ENCODE results near the gene CYP2R1.

- no peak for TF ChIP-seq CTCF (IDR thresholded peaks at IDR 0.05)
- TF ChIP-seq POLR2AphosphoS5 (IDR thresholded peaks at IDR 0.05; ENCODE audit: insufficient read depth in 1 of 2, low read depth in 1 of 2) = no peak
- TF ChIP-seq POLR2A (IDR thresholded peaks at IDR 0.05) = no peak
Observed at GRCh38 chr11:14842002-14842401, 50.0 kb downstream of the CYP2R1 start.
